Islet of Langerhans (tissue), 1 donor: ENCODE data around the gene CD8B2.
A peak's percentile ranks its signal among the peaks of the same experiment; 100 is the strongest.
"Not testable (repeated sequence)": the region's sequence is repeated elsewhere in the genome, so short reads cannot be mapped to it uniquely, and the experiment has no call there.

ENCODE experiments used
- FAIRE-seq: peaks from one replicate; lab custom pipeline; 2011; peaks lifted over from hg19 to GRCh38; lab: Jason Lieb, UNC

Gene CD8B2

GRCh38 chr2:106513391-106513790 is 26.2 kb downstream of the CD8B2 start:
- not testable (repeated sequence) for FAIRE-seq

GRCh38 chr2:106514827-106515226 is 27.7 kb downstream of the CD8B2 start:
- FAIRE-seq, result not testable (repeated sequence)

GRCh38 chr2:106516436-106516835 is 29.3 kb downstream of the CD8B2 start:
- FAIRE-seq, result no peak

GRCh38 chr2:106516864-106517263 is 29.7 kb downstream of the CD8B2 start:
- no peak for FAIRE-seq

GRCh38 chr2:106517329-106517728 is 30.2 kb downstream of the CD8B2 start:
- FAIRE-seq, result no peak

GRCh38 chr2:106519767-106520166 is 32.6 kb downstream of the CD8B2 start:
- no peak for FAIRE-seq

- FAIRE-seq, result no peak
Measured at GRCh38 chr2:106521016-106521415, 33.9 kb downstream of the CD8B2 start.

- no peak for FAIRE-seq
Measured at GRCh38 chr2:106523976-106524665, 37.0 kb downstream of the CD8B2 start.

- no peak for FAIRE-seq
Measured at GRCh38 chr2:106530866-106531265, 43.7 kb downstream of the CD8B2 start.

GRCh38 chr2:106531676-106532214 is 44.6 kb downstream of the CD8B2 start:
- no peak for FAIRE-seq

GRCh38 chr2:106532236-106532635 is 45.1 kb downstream of the CD8B2 start:
- FAIRE-seq, result no peak

- no peak for FAIRE-seq
Measured at GRCh38 chr2:106534471-106534870, 47.3 kb downstream of the CD8B2 start.

GRCh38 chr2:106536490-106536889 is 49.3 kb downstream of the CD8B2 start:
- no peak for FAIRE-seq

GRCh38 chr2:106537047-106537446 is 49.9 kb downstream of the CD8B2 start:
- FAIRE-seq, result no peak

- FAIRE-seq, result peak; percentile 96
Measured at GRCh38 chr2:106537791-106538191, 50.6 kb downstream of the CD8B2 start.

- FAIRE-seq, result no peak
Measured at GRCh38 chr2:106540886-106541285, 53.7 kb downstream of the CD8B2 start.

GRCh38 chr2:106541333-106541732 is 54.2 kb downstream of the CD8B2 start:
- FAIRE-seq, result no peak

- FAIRE-seq, result no peak
Measured at GRCh38 chr2:106542746-106543359, 55.7 kb downstream of the CD8B2 start.

GRCh38 chr2:106545007-106545406 is 57.8 kb downstream of the CD8B2 start:
- no peak for FAIRE-seq

- no peak for FAIRE-seq
Measured at GRCh38 chr2:106546391-106546990, 59.3 kb downstream of the CD8B2 start.

- no peak for FAIRE-seq
Measured at GRCh38 chr2:106547164-106547903, 60.2 kb downstream of the CD8B2 start.

GRCh38 chr2:106551417-106552130 is 64.4 kb downstream of the CD8B2 start:
- FAIRE-seq, result no peak
